ENCODE data around the gene PPP1R11.
"Not testable (repeated sequence)": the region's sequence is repeated elsewhere in the genome, so short reads cannot be mapped to it uniquely, and the experiment has no call there.

The PPP1R11 gene

DNA sequence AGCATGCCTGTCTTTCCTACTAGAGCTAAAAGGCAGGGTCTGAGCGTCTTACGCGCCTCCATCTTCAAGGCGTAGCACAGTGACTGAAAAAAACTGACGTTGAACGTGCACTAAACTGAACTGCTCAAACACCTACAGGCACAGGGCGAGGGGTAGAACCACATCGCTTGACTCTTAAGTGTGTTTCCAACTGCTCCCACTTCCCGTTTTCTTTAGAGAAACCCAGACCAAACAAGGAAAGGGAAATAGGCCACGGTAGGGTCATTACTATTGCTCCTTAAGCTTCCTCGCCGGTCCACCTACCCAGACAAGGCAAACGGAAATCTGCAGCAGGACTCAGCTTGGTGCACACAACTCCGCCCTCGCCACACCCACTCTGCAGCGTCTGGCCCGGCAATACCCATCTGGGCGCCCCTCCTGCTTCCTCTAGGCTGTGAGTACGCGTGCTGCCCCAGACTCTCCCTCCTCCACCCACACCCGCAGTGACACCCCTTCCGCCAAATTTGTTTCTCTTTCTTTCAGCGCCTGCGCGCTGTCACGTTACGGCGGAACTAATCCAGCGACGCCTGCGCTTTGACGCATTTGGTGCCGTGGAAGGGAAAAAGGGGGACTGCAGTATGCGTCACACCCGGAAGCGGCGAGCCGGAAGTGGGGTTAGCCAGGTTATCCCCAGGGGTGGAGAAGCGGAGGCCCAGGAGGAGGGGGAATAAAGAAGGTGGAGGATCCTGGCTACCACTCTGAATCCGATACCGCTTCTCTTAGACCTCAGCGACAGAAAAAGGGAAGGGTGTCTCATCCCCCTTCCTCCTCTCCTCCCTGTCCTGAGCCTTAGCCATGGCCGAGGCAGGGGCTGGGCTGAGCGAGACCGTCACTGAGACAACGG, at the start of gene PPP1R11:
TSS of gene PPP1R11 (plus strand) at position 622 of the 883 bp plus-strand sequence. CDS start at position 835, 213 bp downstream.
- DNase-seq (ENCODE audit: low read depth), result peak; percentile 99

GRCh38 chr6:30019819-30020218, 47.2 kb upstream of the PPP1R11 start:
- DNase-seq (ENCODE audit: low read depth), result no peak
- TF ChIP-seq, protein P1, sequence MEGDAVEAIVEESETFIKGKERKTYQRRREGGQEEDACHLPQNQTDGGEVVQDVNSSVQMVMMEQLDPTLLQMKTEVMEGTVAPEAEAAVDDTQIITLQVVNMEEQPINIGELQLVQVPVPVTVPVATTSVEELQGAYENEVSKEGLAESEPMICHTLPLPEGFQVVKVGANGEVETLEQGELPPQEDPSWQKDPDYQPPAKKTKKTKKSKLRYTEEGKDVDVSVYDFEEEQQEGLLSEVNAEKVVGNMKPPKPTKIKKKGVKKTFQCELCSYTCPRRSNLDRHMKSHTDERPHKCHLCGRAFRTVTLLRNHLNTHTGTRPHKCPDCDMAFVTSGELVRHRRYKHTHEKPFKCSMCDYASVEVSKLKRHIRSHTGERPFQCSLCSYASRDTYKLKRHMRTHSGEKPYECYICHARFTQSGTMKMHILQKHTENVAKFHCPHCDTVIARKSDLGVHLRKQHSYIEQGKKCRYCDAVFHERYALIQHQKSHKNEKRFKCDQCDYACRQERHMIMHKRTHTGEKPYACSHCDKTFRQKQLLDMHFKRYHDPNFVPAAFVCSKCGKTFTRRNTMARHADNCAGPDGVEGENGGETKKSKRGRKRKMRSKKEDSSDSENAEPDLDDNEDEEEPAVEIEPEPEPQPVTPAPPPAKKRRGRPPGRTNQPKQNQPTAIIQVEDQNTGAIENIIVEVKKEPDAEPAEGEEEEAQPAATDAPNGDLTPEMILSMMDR (IDR thresholded peaks at IDR 0.05; ENCODE audit: insufficient read depth, low read depth, low read length, missing control alignments), result no peak
- H3K4me3 ChIP-seq (ENCODE audit: low read length), result no peak overlapping the region

More for the DNA sequence above, at the start of gene PPP1R11:
- peak within 1 kb of the TSS; percentile 94 for H3K4me3 ChIP-seq (ENCODE audit: low read length)
- TF ChIP-seq, protein P1 (IDR thresholded peaks at IDR 0.05; ENCODE audit: insufficient read depth, low read depth, low read length, missing control alignments), result no peak

DNA sequence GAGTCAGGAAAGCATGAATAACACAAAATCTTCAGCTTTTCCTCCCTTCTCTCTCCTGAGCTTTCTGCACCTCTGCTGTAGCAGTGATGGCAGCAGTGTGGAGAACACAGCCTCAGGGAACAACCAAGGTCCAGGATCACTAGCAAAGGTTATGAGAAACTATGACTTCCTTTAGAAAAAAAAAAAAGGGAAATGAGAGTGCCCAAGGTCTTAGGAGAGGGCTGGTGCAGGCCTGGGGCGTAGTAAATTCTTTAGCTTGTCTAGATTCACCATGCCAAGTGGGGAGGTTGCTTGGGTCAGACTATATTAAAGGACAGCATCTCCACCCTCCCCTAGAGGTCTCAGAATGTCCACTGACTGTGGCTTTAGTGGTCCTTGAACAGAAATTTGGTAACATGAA, 46.4 kb upstream of the PPP1R11 start:
- DNase-seq (ENCODE audit: low read depth), result no peak
- no peak overlapping the region for H3K4me3 ChIP-seq (ENCODE audit: low read length)
- TF ChIP-seq, protein P1 (IDR thresholded peaks at IDR 0.05; ENCODE audit: insufficient read depth, low read depth, low read length, missing control alignments), result no peak

GRCh38 chr6:30022189-30022588, 44.8 kb upstream of the PPP1R11 start:
- no peak overlapping the region for H3K4me3 ChIP-seq (ENCODE audit: low read length)
- TF ChIP-seq, protein P1 (IDR thresholded peaks at IDR 0.05; ENCODE audit: insufficient read depth, low read depth, low read length, missing control alignments), result no peak
- no peak for DNase-seq (ENCODE audit: low read depth)

DNA sequence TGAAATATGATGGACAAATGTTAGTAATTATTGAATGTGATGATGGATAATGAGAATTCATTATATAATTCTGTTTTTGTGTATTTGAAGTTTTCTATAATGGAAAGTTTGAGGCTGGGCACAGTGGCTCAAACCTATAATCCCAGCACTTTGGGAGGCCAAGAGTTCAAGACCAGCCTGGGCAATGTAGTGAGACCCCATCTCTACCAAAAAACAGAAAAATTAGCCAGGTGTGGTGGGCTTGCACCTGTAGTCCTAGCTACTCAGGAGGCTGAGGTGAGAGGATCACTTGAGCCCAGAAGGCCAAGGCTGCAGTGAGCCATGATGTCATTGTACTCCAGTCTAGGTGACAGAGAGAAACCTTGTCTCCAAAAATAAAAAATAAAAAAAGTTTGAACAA, 44.3 kb upstream of the PPP1R11 start:
- DNase-seq (ENCODE audit: low read depth); H3K4me3 ChIP-seq (ENCODE audit: low read length): not testable (repeated sequence)

DNA sequence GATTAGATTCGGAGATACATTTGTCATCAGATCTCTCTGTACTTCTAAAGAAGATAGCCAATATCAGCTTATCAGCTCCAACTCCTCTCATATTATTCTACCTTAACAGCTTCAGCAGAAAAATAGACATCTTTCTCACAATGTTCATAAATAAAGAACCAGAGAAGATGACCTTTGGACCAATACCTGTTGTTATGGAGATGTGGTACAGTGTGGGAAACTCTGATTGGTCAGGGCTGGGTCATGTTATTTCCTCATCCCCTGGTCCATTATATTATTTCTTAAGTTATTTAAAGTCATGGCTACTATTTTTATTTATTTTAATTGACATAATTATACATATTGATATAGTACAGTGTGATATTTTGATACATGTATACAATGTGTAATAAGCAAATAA, 41.8 kb upstream of the PPP1R11 start:
- H3K4me3 ChIP-seq (ENCODE audit: low read length), result no peak overlapping the region
- TF ChIP-seq, protein P1 (IDR thresholded peaks at IDR 0.05; ENCODE audit: insufficient read depth, low read depth, low read length, missing control alignments), result no peak
- DNase-seq (ENCODE audit: low read depth), result no peak

DNA sequence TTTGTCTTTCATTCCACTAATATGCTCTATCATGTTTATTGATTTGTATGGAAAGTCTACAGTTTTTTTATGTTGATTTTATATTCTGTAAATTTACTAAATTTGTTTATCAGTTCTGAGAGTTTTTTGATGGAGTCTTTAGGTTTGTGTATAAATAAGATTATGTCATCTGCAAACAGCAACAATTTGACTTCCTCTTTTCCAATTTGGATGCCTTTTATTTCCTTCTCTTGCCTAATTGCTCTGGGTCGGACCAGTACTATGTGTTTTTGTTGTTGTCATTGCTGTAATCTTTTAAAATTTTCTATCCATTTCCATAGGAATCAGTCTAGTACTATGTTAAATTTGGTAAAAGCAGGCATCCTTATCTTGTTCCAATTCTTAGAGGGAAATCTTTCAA, 37.4 kb upstream of the PPP1R11 start:
- TF ChIP-seq, protein P1 (IDR thresholded peaks at IDR 0.05; ENCODE audit: insufficient read depth, low read depth, low read length, missing control alignments), result no peak
- no peak overlapping the region for H3K4me3 ChIP-seq (ENCODE audit: low read length)
- no peak for DNase-seq (ENCODE audit: low read depth)
